ENCODE results near the gene EDRF1. TPM values are rescaled to one million over a fixed set of nuclear protein-coding genes. Genes with fewer than 3 reads are reported as not detected.

Gene EDRF1
- total and polyA plus RNA-seq, 9 donors: 17.0 to 29.0 (median 23.5) TPM

- Histone ChIP-seq H3K36me3 (no peaks in the 10 kb centered on the region), H3K27ac (no peak overlapping the region), H3K4me1 (ENCODE audit: insufficient read depth) (peaks cover 2% of the 10 kb centered on the region), H3K27me3 (no peaks in the 10 kb centered on the region), H3K4me3 (no peak overlapping the region), H3K9me3 (no peaks in the 10 kb centered on the region)
- no peak for DNase-seq
- WGBS, 3 donors: 94 to 98% (median 96%) methylated on average over 1 of the region's 1 CpG
- intact Hi-C loops (cut with DNase I): no loop called here
- no peak for TF ChIP-seq CTCF (IDR thresholded peaks at IDR 0.05)
- no peak for TF ChIP-seq POLR2A (IDR thresholded peaks at IDR 0.05)
- TF ChIP-seq EP300 (IDR thresholded peaks at IDR 0.05): no peak
These were observed 3.3 kb downstream of the EDRF1 start for GRCh38 chr10:125722811-125723210.

DNA sequence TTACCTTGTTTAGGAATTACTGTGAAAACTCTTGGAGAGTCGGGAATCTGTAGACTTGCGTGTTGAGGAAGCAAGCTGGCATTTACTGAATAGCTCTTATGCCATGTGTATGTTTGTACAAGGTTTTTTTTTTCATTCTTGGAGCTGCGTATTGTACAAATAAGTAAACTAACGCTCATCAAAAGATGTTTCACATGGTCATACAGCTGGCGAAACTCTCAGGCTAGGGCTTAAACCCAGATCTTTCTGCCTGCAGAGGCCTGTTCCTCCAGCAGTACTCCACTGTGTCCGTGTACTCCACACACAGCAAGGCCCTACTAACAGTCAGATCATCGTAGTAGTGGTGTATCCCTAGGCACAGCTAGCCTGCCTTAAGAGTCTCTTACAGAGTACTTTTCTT lies 7.4 kb downstream of the EDRF1 start:
- no peak overlapping the region for H3K4me3 ChIP-seq
- WGBS, 3 donors: 59 to 78% (median 70%) methylated on average over 7 of the region's 7 CpGs
- DNase-seq: no peak
- no peaks in the 10 kb centered on the region for H3K9me3 ChIP-seq
- intact Hi-C loops (cut with DNase I): no loop called here
- H3K4me1 ChIP-seq (ENCODE audit: insufficient read depth): no peaks in the 10 kb centered on the region
- TF ChIP-seq CTCF (IDR thresholded peaks at IDR 0.05): no peak
- no peak for TF ChIP-seq POLR2A (IDR thresholded peaks at IDR 0.05)
- no peak for TF ChIP-seq EP300 (IDR thresholded peaks at IDR 0.05)
- H3K36me3 ChIP-seq: no peaks in the 10 kb centered on the region
- H3K27me3 ChIP-seq: no peaks in the 10 kb centered on the region
- no peak overlapping the region for H3K27ac ChIP-seq

DNA sequence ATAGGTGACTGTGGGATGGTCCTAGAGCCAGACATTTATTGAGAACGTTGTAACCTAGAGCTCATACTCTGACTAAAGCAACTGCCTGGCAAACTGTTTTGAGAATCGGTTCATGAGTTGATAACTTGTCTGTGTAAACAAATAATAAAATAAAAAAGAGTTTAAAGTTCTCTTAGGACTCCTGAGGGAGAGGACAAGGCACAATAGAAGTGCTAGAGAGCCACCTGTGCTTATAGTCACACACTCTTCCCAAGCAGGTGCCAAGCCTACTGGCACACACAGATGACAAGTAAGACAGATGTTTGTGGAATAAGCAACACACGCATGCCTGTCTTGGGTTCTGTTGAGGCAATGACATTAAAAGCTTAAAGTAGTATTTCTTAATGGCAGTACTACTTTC lies 7.9 kb downstream of the EDRF1 start:
- Histone ChIP-seq H3K27ac (no peak overlapping the region), H3K4me3 (no peak overlapping the region), H3K9me3 (no peaks in the 10 kb centered on the region), H3K36me3 (no peaks in the 10 kb centered on the region), H3K27me3 (no peaks in the 10 kb centered on the region), H3K4me1 (ENCODE audit: insufficient read depth) (no peaks in the 10 kb centered on the region)
- no peak for TF ChIP-seq CTCF (IDR thresholded peaks at IDR 0.05)
- no peak for TF ChIP-seq POLR2A (IDR thresholded peaks at IDR 0.05)
- no peak for TF ChIP-seq EP300 (IDR thresholded peaks at IDR 0.05)
- intact Hi-C loops (cut with DNase I): no loop called here
- no peak for DNase-seq
- WGBS, 3 donors: 25 to 40% (median 30%) methylated on average over 3 of the region's 3 CpGs

DNA sequence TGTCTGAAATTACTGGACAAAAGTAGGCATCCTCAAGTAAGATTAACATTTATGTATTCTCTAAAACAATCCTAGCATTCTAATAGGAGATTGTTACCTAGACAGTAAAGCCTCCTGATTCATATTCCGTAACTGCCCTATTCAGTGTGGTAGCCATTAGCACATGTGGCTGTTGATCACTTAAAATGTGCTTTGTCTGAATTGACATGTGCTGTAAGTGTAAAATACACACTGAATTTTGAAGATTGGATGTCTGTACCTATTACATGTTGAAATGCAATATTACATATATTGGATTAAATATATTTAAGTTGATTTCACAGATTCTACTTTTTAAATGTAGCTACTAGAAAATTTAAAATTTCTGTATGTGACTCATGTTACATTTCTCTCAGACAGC lies 14.6 kb downstream of the EDRF1 start:
- no peak for DNase-seq
- no peaks in the 10 kb centered on the region for H3K4me1 ChIP-seq (ENCODE audit: insufficient read depth)
- H3K36me3 ChIP-seq: no peaks in the 10 kb centered on the region
- H3K27me3 ChIP-seq: no peaks in the 10 kb centered on the region
- H3K9me3 ChIP-seq: no peaks in the 10 kb centered on the region
- H3K27ac ChIP-seq: no peak overlapping the region
- intact Hi-C loops (cut with DNase I): no loop called here
- 94 to 100% (median 100%) methylated on average over 1 of the region's 1 CpG for WGBS, 3 donors
- TF ChIP-seq EP300 (IDR thresholded peaks at IDR 0.05) (no peak), CTCF (IDR thresholded peaks at IDR 0.05) (no peak), POLR2A (IDR thresholded peaks at IDR 0.05) (no peak)
- no peak overlapping the region for H3K4me3 ChIP-seq

DNA sequence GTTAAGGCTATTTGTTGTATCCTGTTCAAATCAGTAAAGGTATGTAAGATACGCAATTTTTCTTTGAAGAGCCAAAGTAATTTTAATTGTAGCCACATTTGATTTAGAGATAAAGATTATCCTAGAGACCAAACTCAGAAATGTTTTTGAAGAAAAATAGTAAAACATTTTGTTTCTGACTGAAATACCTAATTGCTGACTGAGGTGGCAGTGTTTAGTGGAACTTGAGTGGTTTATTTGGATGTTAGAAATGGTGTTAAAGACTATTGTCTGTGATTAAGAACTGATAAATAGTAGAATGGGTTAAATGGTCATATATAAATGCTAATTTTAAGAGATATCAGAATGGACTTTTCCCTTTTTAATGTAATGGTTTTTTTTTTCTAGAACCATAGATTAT lies 15.3 kb downstream of the EDRF1 start:
- Histone ChIP-seq H3K27me3 (no peaks in the 10 kb centered on the region), H3K9me3 (no peaks in the 10 kb centered on the region), H3K36me3 (no peaks in the 10 kb centered on the region), H3K27ac (no peak overlapping the region), H3K4me1 (ENCODE audit: insufficient read depth) (no peaks in the 10 kb centered on the region), H3K4me3 (no peak overlapping the region)
- TF ChIP-seq EP300 (IDR thresholded peaks at IDR 0.05) (no peak), CTCF (IDR thresholded peaks at IDR 0.05) (no peak), POLR2A (IDR thresholded peaks at IDR 0.05) (no peak)
- WGBS, 3 donors: 84 to 91% (median 89%) methylated on average over 1 of the region's 1 CpG
- DNase-seq: no peak
- intact Hi-C loops (cut with DNase I): no loop called here
